ENCODE data around the gene LINS1. TPM values are rescaled to one million over a fixed set of nuclear protein-coding genes. Genes with fewer than 3 reads are reported as not detected.

The LINS1 gene
- total and polyA plus RNA-seq, 2 donors from 2014 or later = 8.8 to 20.6 TPM

DNA sequence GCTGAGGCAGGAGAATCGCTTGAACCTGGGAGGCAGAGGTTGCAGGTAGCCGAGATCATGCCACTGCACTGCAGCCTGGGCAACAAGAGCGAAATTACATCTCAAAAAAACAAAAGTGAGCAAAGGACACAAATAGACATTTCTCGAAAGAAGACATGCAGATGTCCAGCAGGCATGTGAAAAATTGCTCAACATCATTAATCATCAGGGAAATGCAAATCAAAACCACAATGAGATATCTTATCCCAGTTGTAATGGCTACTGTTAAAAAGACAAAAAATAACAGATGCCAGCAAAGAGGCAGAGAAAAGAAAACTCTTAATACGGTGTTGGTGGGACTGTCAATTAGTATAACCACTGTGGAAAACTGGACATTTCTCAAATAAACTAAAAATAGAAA lies 21.3 kb upstream of the LINS1 start:
- peaks cover 0 to 3% (median 2%) of the 10 kb centered on the region in 3 donors for H3K36me3 ChIP-seq (ENCODE audit: control insufficient read depth in 2 of 3, insufficient read depth in 3 of 3, low read length in 3 of 3)
- TF ChIP-seq, protein P1, sequence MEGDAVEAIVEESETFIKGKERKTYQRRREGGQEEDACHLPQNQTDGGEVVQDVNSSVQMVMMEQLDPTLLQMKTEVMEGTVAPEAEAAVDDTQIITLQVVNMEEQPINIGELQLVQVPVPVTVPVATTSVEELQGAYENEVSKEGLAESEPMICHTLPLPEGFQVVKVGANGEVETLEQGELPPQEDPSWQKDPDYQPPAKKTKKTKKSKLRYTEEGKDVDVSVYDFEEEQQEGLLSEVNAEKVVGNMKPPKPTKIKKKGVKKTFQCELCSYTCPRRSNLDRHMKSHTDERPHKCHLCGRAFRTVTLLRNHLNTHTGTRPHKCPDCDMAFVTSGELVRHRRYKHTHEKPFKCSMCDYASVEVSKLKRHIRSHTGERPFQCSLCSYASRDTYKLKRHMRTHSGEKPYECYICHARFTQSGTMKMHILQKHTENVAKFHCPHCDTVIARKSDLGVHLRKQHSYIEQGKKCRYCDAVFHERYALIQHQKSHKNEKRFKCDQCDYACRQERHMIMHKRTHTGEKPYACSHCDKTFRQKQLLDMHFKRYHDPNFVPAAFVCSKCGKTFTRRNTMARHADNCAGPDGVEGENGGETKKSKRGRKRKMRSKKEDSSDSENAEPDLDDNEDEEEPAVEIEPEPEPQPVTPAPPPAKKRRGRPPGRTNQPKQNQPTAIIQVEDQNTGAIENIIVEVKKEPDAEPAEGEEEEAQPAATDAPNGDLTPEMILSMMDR (IDR thresholded peaks at IDR 0.05; ENCODE audit: borderline replicate concordance, extremely low read depth, insufficient read depth) = no peak
- intact Hi-C loops (cut with DNase I) = loop anchor here (10.0 kb wide), 1 partner anchor 382 kb away; no protein-coding TSS in a partner anchor
- FAIRE-seq (no peak), DNase-seq (no peak)
- H3K27me3 ChIP-seq (ENCODE audit: control insufficient read depth, insufficient read depth, low read length) = no peaks in the 10 kb centered on the region
- no peak overlapping the region for H3K4me3 ChIP-seq (ENCODE audit: low read length in 3 of 3)
- no peak overlapping the region for H3K27ac ChIP-seq (ENCODE audit: low read depth in 2 of 2, low read length in 2 of 2)
- H3K9me3 ChIP-seq (ENCODE audit: control insufficient read depth in 2 of 3, insufficient read depth in 1 of 3, low read length in 3 of 3) = no peaks in the 10 kb centered on the region
- H3K4me1 ChIP-seq (ENCODE audit: control insufficient read depth in 2 of 3, insufficient read depth in 2 of 3, low read depth in 1 of 3, low read length in 3 of 3) = no peaks in the 10 kb centered on the region
- H3K9ac ChIP-seq (ENCODE audit: low read length in 3 of 3) = no peak overlapping the region

DNA sequence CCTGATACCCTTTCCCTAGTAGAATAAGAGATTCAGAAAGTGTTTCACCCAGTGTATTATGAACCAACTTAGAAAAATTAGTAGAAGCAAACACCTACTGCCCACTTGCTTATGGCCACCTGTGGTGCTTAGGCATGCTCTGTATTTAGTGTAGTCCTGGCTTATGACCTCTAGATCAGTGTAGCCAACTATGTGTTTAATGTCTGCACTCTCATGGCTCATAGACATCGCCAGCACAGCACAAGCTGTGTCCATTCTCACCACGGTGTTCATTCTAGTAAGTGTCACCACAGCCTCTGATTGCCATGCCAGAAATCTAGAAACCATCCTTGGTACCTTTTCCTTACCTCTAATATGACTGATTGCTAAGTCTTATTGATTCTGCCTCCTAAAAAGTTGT lies 14.7 kb upstream of the LINS1 start:
- Histone ChIP-seq H3K9ac (ENCODE audit: low read length in 3 of 3) (no peak overlapping the region), H3K27ac (ENCODE audit: low read depth in 2 of 2, low read length in 2 of 2) (no peak overlapping the region), H3K9me3 (ENCODE audit: control insufficient read depth in 2 of 3, insufficient read depth in 1 of 3, low read length in 3 of 3) (no peaks in the 10 kb centered on the region), H3K4me1 (ENCODE audit: control insufficient read depth in 2 of 3, insufficient read depth in 2 of 3, low read depth in 1 of 3, low read length in 3 of 3) (no peaks in the 10 kb centered on the region), H3K27me3 (ENCODE audit: control insufficient read depth, insufficient read depth, low read length) (no peaks in the 10 kb centered on the region), H3K4me3 (ENCODE audit: low read length in 3 of 3) (no peak overlapping the region), H3K36me3 (ENCODE audit: control insufficient read depth in 2 of 3, insufficient read depth in 3 of 3, low read length in 3 of 3) (peaks cover 2 to 22% (median 15%) of the 10 kb centered on the region in 3 donors)
- intact Hi-C loops (cut with DNase I) = no loop called here
- FAIRE-seq (no peak), DNase-seq (no peak)
- TF ChIP-seq, protein P1 (IDR thresholded peaks at IDR 0.05; ENCODE audit: borderline replicate concordance, extremely low read depth, insufficient read depth) = no peak

DNA sequence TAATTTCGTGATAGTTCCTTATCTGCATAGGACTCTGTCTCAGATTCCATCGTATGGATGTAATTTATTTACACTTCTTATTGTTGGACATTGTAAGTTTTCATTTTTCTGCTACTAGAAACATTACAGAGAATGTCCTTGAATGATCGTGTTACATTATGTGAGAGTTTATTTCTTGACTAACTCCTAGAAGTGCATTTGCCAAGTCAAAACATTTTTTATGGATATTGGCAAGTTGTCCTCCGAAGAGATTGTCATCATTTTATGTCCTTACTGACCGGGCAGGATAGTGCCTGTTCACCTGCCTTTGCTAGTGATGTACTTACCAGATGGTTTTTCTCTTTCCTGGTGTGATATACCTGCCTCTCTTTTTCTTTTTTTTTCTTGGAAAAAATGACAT lies 13.8 kb upstream of the LINS1 start:
- H3K27me3 ChIP-seq (ENCODE audit: control insufficient read depth, insufficient read depth, low read length) = no peaks in the 10 kb centered on the region
- intact Hi-C loops (cut with DNase I) = no loop called here
- H3K9ac ChIP-seq (ENCODE audit: low read length in 3 of 3) = no peak overlapping the region
- DNase-seq (no peak), FAIRE-seq (no peak)
- no peaks in the 10 kb centered on the region for H3K9me3 ChIP-seq (ENCODE audit: control insufficient read depth in 2 of 3, insufficient read depth in 1 of 3, low read length in 3 of 3)
- peaks cover 2 to 26% (median 15%) of the 10 kb centered on the region in 3 donors for H3K36me3 ChIP-seq (ENCODE audit: control insufficient read depth in 2 of 3, insufficient read depth in 3 of 3, low read length in 3 of 3)
- H3K4me3 ChIP-seq (ENCODE audit: low read length in 3 of 3) = no peak overlapping the region
- TF ChIP-seq, protein P1 (IDR thresholded peaks at IDR 0.05; ENCODE audit: borderline replicate concordance, extremely low read depth, insufficient read depth) = no peak
- H3K4me1 ChIP-seq (ENCODE audit: control insufficient read depth in 2 of 3, insufficient read depth in 2 of 3, low read depth in 1 of 3, low read length in 3 of 3) = no peaks in the 10 kb centered on the region
- H3K27ac ChIP-seq (ENCODE audit: low read depth in 2 of 2, low read length in 2 of 2) = no peak overlapping the region

DNA sequence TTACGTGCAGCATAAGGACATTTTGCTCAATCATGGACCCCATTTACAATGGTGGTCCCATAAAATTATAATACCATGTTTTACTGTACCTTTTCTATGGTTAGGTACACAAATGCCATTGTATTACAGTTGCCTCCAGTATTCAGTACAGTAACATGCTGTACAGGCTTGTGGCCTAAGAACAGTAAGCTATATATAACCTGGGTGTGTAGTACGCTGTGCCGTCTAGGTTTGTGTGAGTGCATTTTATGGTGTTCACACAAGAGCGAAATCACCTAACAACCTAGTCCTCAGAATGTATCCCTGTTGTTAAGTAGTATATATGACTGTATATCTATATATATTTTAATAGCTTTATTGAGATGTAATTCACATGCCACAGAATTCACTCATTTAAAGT lies 12.9 kb upstream of the LINS1 start:
- H3K9ac ChIP-seq (ENCODE audit: low read length in 3 of 3) = no peak overlapping the region
- TF ChIP-seq, protein P1 (IDR thresholded peaks at IDR 0.05; ENCODE audit: borderline replicate concordance, extremely low read depth, insufficient read depth) = no peak
- peaks cover 2 to 31% (median 17%) of the 10 kb centered on the region in 3 donors for H3K36me3 ChIP-seq (ENCODE audit: control insufficient read depth in 2 of 3, insufficient read depth in 3 of 3, low read length in 3 of 3)
- no peak for DNase-seq
- H3K4me3 ChIP-seq (ENCODE audit: low read length in 3 of 3) = no peak overlapping the region
- no peaks in the 10 kb centered on the region for H3K4me1 ChIP-seq (ENCODE audit: control insufficient read depth in 2 of 3, insufficient read depth in 2 of 3, low read depth in 1 of 3, low read length in 3 of 3)
- H3K27ac ChIP-seq (ENCODE audit: low read depth in 2 of 2, low read length in 2 of 2) = no peak overlapping the region
- intact Hi-C loops (cut with DNase I) = no loop called here
- no peaks in the 10 kb centered on the region for H3K27me3 ChIP-seq (ENCODE audit: control insufficient read depth, insufficient read depth, low read length)
- no peak for FAIRE-seq
- H3K9me3 ChIP-seq (ENCODE audit: control insufficient read depth in 2 of 3, insufficient read depth in 1 of 3, low read length in 3 of 3) = no peaks in the 10 kb centered on the region

Data from kidney (tissue), 14 donors.